ENCODE data around the gene NTN5. TPM values are rescaled to one million over a fixed set of nuclear protein-coding genes. Genes with fewer than 3 reads are reported as not detected.

NTN5 gene
- total RNA-seq, 1 experiment from 2014 or later = 0.05 TPM

DNA sequence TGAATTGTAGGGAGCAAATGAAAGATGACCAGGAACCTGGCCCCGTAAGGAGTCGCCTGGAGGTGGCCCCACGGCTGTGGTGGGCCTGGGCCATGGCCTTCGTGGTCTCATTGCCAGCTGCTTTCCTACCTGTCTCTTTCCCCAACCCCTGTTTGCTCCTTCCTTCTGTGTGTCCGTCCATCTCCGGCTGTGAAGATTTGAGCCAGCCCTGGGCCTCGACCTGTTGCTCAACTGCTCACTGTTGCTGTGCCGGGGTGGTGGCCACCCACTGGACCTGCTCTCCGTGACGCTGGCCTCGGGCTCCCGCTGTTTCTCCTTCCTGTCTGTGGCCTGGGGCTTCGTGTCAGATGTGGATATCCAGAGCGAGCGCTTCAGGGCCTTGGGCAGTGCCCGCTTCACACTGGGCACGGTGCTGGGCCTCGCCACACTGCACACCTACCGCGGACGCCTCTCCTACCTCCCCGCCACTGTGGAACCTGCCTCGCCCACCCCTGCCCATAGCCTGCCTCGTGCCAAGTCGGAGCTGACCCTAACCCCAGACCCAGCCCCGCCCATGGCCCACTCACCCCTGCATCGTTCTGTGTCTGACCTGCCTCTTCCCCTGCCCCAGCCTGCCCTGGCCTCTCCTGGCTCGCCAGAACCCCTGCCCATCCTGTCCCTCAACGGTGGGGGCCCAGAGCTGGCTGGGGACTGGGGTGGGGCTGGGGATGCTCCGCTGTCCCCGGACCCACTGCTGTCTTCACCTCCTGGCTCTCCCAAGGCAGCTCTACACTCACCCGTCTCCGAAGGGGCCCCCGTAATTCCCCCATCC, 44.1 kb downstream of the NTN5 start:
- no peak for DNase-seq (ENCODE audit: low read depth, low spot score)
- in situ Hi-C loops (cut with HindIII; ENCODE audit: low pct_unique_long_range_greater_than_20kb, low sequenced_read_pairs) = no loop called here

GRCh38 chr19:48627865-48628314, 44.9 kb downstream of the NTN5 start:
- no peak for DNase-seq (ENCODE audit: low read depth, low spot score)
- in situ Hi-C loops (cut with HindIII; ENCODE audit: low pct_unique_long_range_greater_than_20kb, low sequenced_read_pairs) = no loop called here

DNA sequence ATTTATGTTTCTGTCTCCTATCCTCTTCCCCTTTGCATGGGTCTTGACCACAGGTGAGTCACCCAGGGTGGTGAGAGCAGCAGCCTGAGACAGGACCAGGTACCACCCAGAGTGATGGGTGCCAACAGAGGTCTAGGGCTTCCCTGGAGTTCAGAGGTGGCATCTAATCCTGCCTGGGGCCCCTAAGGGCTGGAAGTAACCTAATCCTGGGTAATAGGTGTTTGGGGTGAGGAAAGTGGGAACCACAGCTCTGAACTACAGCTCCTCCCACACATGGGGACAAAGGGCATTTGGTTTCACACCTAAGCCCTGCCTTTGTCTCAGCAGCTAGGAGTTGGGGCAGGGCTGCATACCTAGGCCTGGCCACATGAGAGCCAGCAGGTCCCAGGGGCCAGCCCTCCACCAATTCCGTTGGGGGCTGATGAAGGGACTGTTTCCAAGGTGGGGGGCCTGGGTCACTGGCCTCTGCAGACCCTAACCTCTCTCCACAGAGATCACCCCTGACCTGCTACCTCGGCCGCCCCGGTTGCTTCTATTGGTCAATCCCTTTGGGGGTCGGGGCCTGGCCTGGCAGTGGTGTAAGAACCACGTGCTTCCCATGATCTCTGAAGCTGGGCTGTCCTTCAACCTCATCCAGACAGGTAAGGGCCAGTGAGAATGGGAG, 45.5 kb downstream of the NTN5 start:
- DNase-seq (ENCODE audit: low read depth, low spot score) = no peak
- in situ Hi-C loops (cut with HindIII; ENCODE audit: low pct_unique_long_range_greater_than_20kb, low sequenced_read_pairs) = no loop called here

GRCh38 chr19:48625891-48626327, 46.9 kb downstream of the NTN5 start:
- in situ Hi-C loops (cut with HindIII; ENCODE audit: low pct_unique_long_range_greater_than_20kb, low sequenced_read_pairs) = no loop called here

DNA sequence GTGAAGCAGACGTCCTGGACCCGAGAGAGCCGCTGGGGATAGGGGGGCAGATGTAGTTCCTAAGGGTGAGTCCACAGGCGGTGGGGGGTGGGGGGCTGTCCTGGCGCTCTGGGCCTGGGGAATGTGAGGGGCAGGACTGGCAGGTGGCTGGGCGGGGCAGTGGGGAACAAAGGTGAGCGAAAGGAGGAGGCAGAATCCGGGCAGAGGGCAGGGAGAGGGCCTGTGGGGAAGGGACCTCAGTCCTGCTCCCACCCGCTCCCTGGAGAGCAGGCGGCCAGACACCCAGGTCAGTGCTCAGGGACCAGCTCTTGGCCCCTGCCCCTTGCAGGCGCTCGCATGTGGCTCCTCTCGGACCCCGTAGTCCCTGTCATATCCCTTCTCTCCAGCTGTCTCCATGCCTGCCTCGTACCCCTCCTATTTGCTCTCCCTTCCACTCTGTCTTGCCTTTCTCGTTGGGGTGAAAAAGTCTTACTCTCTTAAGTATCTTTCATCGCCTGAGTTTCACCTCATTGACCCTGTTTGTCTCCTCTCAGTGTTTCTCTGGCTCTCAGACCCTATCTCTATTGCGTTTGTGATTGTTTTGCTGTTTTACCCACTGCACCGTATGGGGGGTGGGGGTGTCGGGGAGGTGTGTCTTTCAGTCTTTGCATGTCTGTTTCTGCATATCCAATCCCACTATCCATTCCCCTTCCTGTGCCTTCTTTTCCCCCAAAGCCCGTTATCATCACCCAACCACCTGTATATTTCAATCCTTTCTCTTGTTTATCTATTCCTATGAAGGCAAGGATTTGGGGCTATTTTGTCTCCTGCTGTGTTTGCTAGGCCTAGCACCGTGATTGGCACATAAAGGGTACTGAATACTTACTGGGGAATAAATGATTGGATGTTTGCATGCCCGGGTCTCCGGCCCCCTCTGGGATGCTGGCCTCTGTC, 47.8 kb downstream of the NTN5 start:
- in situ Hi-C loops (cut with HindIII; ENCODE audit: low pct_unique_long_range_greater_than_20kb, low sequenced_read_pairs) = no loop called here
- DNase-seq (ENCODE audit: low read depth, low spot score) = no peak

More at GRCh38 chr19:48625891-48626327, 46.9 kb downstream of the NTN5 start:
- no peak for DNase-seq (ENCODE audit: low read depth, low spot score)

GRCh38 chr19:48624067-48624594, 48.7 kb downstream of the NTN5 start:
- DNase-seq (ENCODE audit: low read depth, low spot score) = peak; percentile 96
- in situ Hi-C loops (cut with HindIII; ENCODE audit: low pct_unique_long_range_greater_than_20kb, low sequenced_read_pairs) = no loop called here

GRCh38 chr19:48623556-48624066, 49.2 kb downstream of the NTN5 start:
- no peak for DNase-seq (ENCODE audit: low read depth, low spot score)
- in situ Hi-C loops (cut with HindIII; ENCODE audit: low pct_unique_long_range_greater_than_20kb, low sequenced_read_pairs) = no loop called here

DNA sequence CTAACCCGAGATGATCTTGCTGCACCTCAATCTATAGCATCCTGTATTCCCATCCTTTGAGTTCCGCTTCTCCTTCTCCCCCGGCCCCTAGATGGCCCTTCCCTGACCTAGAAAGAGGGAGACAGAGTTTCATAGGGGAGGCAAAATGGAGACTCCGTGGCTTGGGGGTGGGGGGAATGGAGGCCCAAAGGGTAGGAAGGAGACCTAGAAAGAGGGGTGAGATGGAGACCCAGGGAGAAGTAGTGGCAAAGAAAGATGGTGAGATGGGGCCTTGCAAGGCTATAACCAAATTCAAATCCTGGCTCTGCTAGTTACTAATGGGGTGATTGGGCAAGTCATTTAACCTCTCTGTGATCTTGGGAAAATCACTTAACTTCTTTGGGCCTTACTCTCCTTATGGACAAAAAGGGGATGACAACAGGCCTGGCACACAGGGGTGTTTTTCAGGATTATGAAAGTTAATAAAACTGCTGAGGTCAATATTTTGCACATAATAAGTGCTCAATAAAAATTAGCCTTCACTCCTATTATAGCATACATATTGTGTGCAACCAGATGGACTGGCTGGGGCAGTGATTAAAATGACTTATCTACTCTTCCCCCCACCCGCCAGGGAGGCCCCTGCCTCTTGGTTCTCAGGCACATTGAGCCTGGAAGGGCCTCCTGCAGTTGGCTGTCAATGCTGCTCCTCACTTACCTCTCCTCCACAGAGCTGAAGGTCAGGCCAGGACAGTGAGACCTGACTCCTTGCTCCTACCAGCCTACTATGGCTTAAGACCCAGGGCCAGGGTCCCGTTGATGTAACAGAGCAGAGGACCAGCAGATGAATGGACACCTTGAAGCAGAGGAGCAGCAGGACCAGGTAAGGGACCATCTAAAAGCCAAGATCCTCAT, 52.9 kb downstream of the NTN5 start:
- no peak for DNase-seq (ENCODE audit: low read depth, low spot score)
- in situ Hi-C loops (cut with HindIII; ENCODE audit: low pct_unique_long_range_greater_than_20kb, low sequenced_read_pairs) = no loop called here

DNA sequence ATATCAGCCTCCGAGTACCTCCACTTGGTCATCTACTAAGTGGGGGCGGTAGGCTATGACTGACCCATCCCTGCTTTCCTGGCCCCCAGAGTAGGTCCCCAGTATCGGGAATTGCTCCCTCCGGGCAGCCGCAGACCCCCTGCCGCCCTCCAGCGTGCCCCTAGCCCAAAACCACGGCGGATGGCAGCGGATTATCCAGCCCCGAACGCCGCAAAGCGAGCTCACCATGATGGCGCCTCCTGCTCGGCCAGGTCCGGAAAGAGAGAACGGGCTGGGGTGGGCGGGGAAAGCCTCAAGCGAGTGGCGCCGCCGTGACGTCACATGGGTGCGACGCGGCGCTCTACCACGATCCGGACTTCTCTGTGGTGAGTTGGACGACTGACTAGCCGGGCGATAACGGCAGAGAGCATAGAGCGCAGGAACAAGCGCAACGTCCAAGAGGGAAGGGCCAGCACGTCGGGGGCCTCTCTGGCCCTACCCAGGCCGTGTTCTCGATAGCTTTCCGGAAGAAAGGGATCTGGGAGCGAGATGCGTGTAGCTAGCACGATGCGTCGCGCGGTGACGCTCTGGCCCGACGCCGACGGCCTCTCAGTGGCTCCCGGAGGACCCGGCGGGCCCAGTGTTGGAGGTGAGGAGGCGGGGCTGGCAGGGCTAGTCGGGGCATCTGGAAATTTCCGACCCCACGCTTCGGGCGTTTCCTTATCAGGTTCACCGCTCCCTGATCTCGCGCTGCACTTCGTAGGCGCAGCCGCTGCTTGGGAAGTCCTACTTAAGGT, 53.7 kb downstream of the NTN5 start, which contains the start of the genes RPL18 and SPHK2:
TSS of gene RPL18 (minus strand) at position 263 of the 776 bp plus-strand sequence. CDS start at position 228, 35 bp downstream.
TSS of gene SPHK2 (plus strand) at position 591 of the 776 bp plus-strand sequence. CDS start 1,009 bp downstream, outside the sequence.
- in situ Hi-C loops (cut with HindIII; ENCODE audit: low pct_unique_long_range_greater_than_20kb, low sequenced_read_pairs) = no loop called here
- DNase-seq (ENCODE audit: low read depth, low spot score) = peak; percentile 99

DNA sequence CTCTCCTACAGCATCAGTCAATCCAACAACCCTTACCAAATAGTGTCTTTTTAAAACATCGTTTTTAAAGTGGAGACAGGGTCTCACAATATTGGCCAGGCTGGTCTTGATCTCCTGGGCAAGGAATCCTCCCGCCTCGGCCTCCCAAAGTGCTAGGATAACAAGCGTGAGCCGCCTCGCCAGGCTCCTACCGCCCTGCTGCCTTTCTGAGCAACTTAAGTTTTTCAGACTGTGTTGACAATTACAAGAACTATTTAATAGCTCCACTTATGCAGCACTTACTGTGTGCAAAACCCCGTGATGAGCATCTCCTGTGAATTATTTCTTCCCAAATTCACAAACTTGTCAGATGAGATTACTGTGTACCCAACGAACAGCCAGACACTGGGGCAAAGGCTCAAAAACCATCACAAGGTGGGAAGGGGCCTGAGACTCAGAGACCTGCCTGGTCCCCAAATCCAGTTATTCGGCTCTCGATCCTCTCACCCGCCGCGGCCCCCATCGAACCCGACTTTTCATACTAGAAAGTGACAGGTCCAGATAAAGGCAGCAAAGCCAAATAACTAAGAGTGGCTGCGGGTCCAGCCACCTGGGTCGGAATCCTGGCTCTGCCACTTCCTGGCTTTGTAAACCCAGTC, 54.4 kb downstream of the NTN5 start:
- in situ Hi-C loops (cut with HindIII; ENCODE audit: low pct_unique_long_range_greater_than_20kb, low sequenced_read_pairs) = no loop called here
- DNase-seq (ENCODE audit: low read depth, low spot score) = no peak

DNA sequence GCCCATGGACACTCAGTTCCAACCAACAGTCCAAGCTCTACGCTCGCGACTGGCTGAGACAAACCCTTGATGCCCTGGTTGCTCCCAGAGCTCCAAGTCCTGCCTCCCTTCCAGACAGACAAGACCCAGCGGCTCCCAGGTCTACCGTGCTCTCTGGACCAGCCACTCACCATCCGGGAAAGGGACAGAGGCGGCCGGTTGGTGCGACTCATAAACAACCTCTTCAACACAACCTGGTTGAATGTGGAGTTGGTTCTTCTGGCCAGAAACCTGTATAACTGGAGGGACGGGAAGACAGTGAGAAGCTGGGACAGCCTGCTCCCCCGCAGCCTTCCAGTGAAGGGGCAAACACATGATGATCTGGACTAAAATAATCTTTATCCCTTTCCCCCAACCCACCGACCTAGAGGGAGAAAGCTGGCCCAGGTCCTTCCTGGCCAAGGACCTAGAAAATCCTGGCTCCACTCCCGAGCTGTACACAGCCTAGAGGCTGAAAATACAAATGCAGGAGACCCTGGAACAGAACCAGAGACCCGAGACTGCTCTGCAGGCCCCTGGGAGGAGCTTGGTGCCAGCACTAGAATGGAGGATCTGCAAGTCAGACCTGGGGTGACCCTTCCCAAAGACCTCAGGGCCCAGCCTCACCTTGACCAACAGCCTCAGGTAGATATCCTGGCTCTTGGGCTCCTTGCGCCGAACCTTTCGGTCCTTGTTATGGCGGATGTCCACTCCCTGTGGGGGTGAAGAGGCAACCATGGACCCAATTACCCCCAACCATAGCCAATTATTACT, 55.5 kb downstream of the NTN5 start:
- in situ Hi-C loops (cut with HindIII; ENCODE audit: low pct_unique_long_range_greater_than_20kb, low sequenced_read_pairs) = no loop called here
- no peak for DNase-seq (ENCODE audit: low read depth, low spot score)

DNA sequence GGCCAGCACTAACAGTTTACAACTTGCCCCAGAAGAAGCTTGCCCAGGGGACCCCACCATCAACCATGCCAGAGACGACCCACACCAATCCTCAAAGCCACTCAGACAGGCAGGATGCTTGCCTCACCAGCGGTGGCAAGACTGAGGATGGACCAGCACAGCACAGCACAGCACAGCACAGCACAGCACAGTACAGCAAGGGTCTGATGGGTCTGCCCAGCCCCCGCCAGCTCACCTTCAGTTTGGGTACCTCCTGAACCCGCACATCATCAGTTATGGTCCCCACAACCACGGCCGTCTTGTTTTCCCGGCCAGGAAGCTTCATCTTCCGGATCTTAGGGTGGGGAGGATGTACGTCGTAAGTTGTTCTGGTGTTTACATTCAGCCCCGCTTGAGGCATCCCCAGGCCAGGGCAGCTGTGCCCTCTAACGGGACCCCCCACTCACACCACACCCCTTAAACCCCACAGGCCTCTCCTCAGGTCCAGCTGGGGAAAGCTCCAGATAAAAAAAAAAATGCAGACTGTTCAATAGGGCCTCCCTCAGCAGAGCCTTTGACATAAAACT, 56.2 kb downstream of the NTN5 start:
- no peak for DNase-seq (ENCODE audit: low read depth, low spot score)
- in situ Hi-C loops (cut with HindIII; ENCODE audit: low pct_unique_long_range_greater_than_20kb, low sequenced_read_pairs) = no loop called here

DNA sequence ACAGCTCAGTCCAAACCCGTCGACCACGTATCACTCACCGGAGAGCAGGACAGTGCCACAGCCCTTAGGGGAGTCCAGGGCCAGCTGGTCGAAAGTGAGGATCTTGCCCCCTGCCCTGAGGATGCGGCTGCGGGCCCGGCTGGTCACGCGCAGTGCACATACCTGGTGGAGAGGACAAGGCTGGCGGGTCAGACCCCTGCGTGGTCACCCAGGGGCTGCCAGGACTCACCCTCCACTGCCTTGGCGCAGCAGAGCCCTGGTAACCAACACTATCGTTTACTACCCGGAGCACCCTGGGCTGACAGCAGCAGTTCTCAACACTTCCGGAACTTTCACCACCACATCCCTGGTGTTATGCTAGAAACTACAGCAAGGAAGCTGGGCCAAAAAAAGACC, 56.8 kb downstream of the NTN5 start:
- in situ Hi-C loops (cut with HindIII; ENCODE audit: low pct_unique_long_range_greater_than_20kb, low sequenced_read_pairs) = no loop called here
- no peak for DNase-seq (ENCODE audit: low read depth, low spot score)

Data from SK-MEL-5 (cell line).